CD4-positive, alpha-beta T cell (primary cell): ENCODE data around the gene COMTD1. TPM values are rescaled to one million over a fixed set of nuclear protein-coding genes. Genes with fewer than 3 reads are reported as not detected.

Experiments used
- ATAC-seq: fragments of 200-7000 bp; cut with Tn5 transposase; one replicate; pipeline ENCODE4 v1.10.0; 2022; ENCODE audit warnings: mild to moderate bottlenecking; ENCODE audit not compliant: poor library complexity
- CTCF ChIA-PET: fragments of 350-600 bp; sonication (Branson Sonifier 250); formaldehyde crosslinking; loops from one replicate; lab custom pipeline; 2021; ENCODE audit warnings: antibody characterized with exemption, inconsistent platforms; lab: Charles Lee
- POLR2A ChIA-PET: fragments of 350-600 bp; sonication (Branson Sonifier 250); formaldehyde crosslinking; loops from one replicate; lab custom pipeline; 2021; ENCODE audit warnings: antibody characterized with exemption, inconsistent platforms; lab: Charles Lee
- DNase-seq, 14 experiments: peaks; one replicate each; pipeline ENCODE4 v3.0.0-alpha.2; 2013 to 2020; ENCODE audit warnings: mixed read lengths in 2 of 14
- H3K27ac ChIP-seq, 2 donors: one replicate each; pipeline versions ENCODE4 v1.5.1 to v1.7.0; 2013; ENCODE audit warnings: low read length in 2 of 2, low read depth in 1 of 2, mild to moderate bottlenecking in 1 of 2
- H3K27me3 ChIP-seq, 2 experiments: 1 replicate in 1 of 2; 2 replicates in 1 of 2; pipeline versions ENCODE4 v1.6.1 to v1.7.0; 2013; ENCODE audit warnings: low read length in 2 of 2, control low read depth in 1 of 2, mild to moderate bottlenecking in 1 of 2, moderate library complexity in 1 of 2; ENCODE audit not compliant: insufficient read depth in 2 of 2, control insufficient read depth in 1 of 2
- H3K36me3 ChIP-seq: one replicate; pipeline ENCODE4 v1.6.1; 2013; ENCODE audit warnings: low read length, control low read depth; ENCODE audit not compliant: insufficient read depth
- H3K4me1 ChIP-seq: one replicate; pipeline ENCODE4 v1.6.1; 2013; ENCODE audit warnings: low read length, control low read depth; ENCODE audit not compliant: insufficient read depth
- H3K4me3 ChIP-seq: one replicate; pipeline ENCODE4 v1.5.1; 2013; ENCODE audit warnings: mild to moderate bottlenecking, low read length, moderate library complexity
- H3K9me3 ChIP-seq, 2 experiments: 1 replicate in 1 of 2; 2 replicates in 1 of 2; pipeline versions ENCODE4 v1.6.1 to v1.7.0; 2013; ENCODE audit warnings: low read length in 2 of 2, mild to moderate bottlenecking in 2 of 2, control low read depth in 1 of 2, moderate library complexity in 1 of 2; ENCODE audit not compliant: control insufficient read depth in 1 of 2, insufficient read depth in 1 of 2
- H3K27ac Mint-ChIP-seq: one replicate; pipeline ENCODE4 v1.8.0; 2020; ENCODE audit warnings: mixed read lengths
- H3K27me3 Mint-ChIP-seq: one replicate; pipeline ENCODE4 v1.8.0; 2021; ENCODE audit warnings: mixed read lengths
- H3K36me3 Mint-ChIP-seq: one replicate; pipeline ENCODE4 v1.8.0; 2021; ENCODE audit warnings: low read depth, mixed read lengths
- H3K4me1 Mint-ChIP-seq: one replicate; pipeline ENCODE4 v1.8.0; 2021; ENCODE audit warnings: low read depth, mixed read lengths
- H3K4me3 Mint-ChIP-seq: one replicate; pipeline ENCODE4 v1.8.0; 2020; ENCODE audit warnings: mild to moderate bottlenecking, mixed read lengths
- H3K9me3 Mint-ChIP-seq: one replicate; pipeline ENCODE4 v1.8.0; 2020; ENCODE audit warnings: mixed read lengths
- CTCF ChIP-seq: fragments of 200-600 bp; IDR thresholded peaks from one replicate; pipeline ENCODE4 v1.8.0; 2022; ENCODE audit warnings: antibody characterized with exemption, mild to moderate bottlenecking
- intact Hi-C, 2 experiments: fragments of 100-400 bp; cut with DNase I in 1 of 2; cut with micrococcal nuclease in 1 of 2; formaldehyde crosslinking; loops; one replicate each; pipeline versions ENCODE4 v1.15.1 to v1.9.0; 2023 to 2025; cut with DNase I, micrococcal nuclease
- total RNA-seq, 174 experiments: library from RNA in 2 of 174; stranded (reverse) in 2 of 174; gene quantifications; one replicate each; pipeline ENCODE4 v1.2.3 and lab custom pipeline; 2021 to 2026

COMTD1 gene
- total RNA-seq, 2 experiments from 2014 or later, result 9.5 to 10.5 TPM

GRCh38 chr10:75238182-75239095, 2.7 kb upstream of the COMTD1 start:
- Mint-ChIP-seq H3K4me1 (peaks cover 10% of the 10 kb centered on the region), H3K4me3 (no peak overlapping the region), H3K27ac (no peak overlapping the region), H3K9me3 (no peaks in the 10 kb centered on the region), H3K36me3 (peaks cover 2% of the 10 kb centered on the region), H3K27me3 (no peaks in the 10 kb centered on the region)
- no peaks in the 10 kb centered on the region for H3K36me3 ChIP-seq
- peak in 1 of 14 experiments; percentile 28 for DNase-seq
- ChIA-PET CTCF (interaction anchor here (0.6 to 5.0 kb wide), 2 partner anchors 39 to 50 kb away, joined by 5 to 105 read pairs; no protein-coding TSS in a partner anchor), POLR2A (no interaction called here)
- no peaks in the 10 kb centered on the region for H3K9me3 ChIP-seq
- no peak overlapping the region for H3K4me3 ChIP-seq
- peaks cover 23% of the 10 kb centered on the region for H3K4me1 ChIP-seq
- H3K27me3 ChIP-seq, result no peaks in the 10 kb centered on the region
- no peak for ATAC-seq
- no peak for TF ChIP-seq CTCF
- H3K27ac ChIP-seq, result no peak overlapping the region
- intact Hi-C loops, result loop anchor here in 1 of 2 experiments (10.0 kb wide), 3 partner anchors 194 to 1364 kb away; partner anchors contain the start of gene CAMK2G

GRCh38 chr10:75236178-75236825, 545 bp upstream of the COMTD1 start:
- peaks cover 12% of the 10 kb centered on the region for H3K36me3 ChIP-seq
- no peaks in the 10 kb centered on the region for H3K27me3 ChIP-seq
- intact Hi-C loops, result loop anchor here (1.0 to 10.0 kb wide), 8 partner anchors 48 to 1362 kb away; partner anchors contain the start of gene CAMK2G (in 1 of the 2)
- H3K4me3 ChIP-seq, result no peak overlapping the region
- Mint-ChIP-seq H3K9me3 (no peaks in the 10 kb centered on the region), H3K36me3 (peaks cover 23% of the 10 kb centered on the region), H3K4me1 (peaks cover 22% of the 10 kb centered on the region), H3K27ac (peak overlapping the region; percentile 68), H3K4me3 (peak overlapping the region; percentile 88), H3K27me3 (no peaks in the 10 kb centered on the region)
- H3K4me1 ChIP-seq, result peaks cover 25% of the 10 kb centered on the region
- TF ChIP-seq CTCF, result peak; percentile 63
- H3K9me3 ChIP-seq, result no peaks in the 10 kb centered on the region
- ChIA-PET POLR2A (interaction anchor here (0.7 to 9.2 kb wide), 5 partner anchors 15 to 54 kb away, joined by 3 to 208 read pairs (median 6); partner anchors contain the start of gene VDAC2), CTCF (interaction anchor here (0.7 to 5.0 kb wide), 21 partner anchors 10 to 994 kb away, joined by 3 to 105 read pairs (median 5); partner anchors contain the start of genes SAMD8 and VDAC2)
- peak overlapping the region in 1 of 2 donors; percentile 47 for H3K27ac ChIP-seq
- peak in 1 of 14 experiments; percentile 9 for DNase-seq
- ATAC-seq, result no peak
